Neutrophil (primary cell): ENCODE measurements around the gene KLHL1.

Experiments
- H3K27ac ChIP-seq: fragments of 200-600 bp; sonication (generic); 2 replicates; pipeline ENCODE4 v1.5.1; 2016; ENCODE audit warnings: mild to moderate bottlenecking, moderate library complexity
- H3K27me3 ChIP-seq: fragments of 200-600 bp; sonication (generic); 2 replicates; pipeline ENCODE4 v1.6.0; 2016; ENCODE audit warnings: mild to moderate bottlenecking
- H3K36me3 ChIP-seq: fragments of 200-600 bp; sonication (generic); 2 replicates; pipeline ENCODE4 v1.5.1; 2017
- H3K4me1 ChIP-seq, 2 experiments: fragments of 200-600 bp in 1 of 2; sonication (generic) in 1 of 2; 1 replicate in 1 of 2; 2 replicates in 1 of 2; pipeline versions ENCODE4 v1.5.1 to v1.6.1; 2013 to 2016; ENCODE audit warnings: low read depth in 1 of 2, low read length in 1 of 2, mild to moderate bottlenecking in 1 of 2, moderate library complexity in 1 of 2; ENCODE audit not compliant: control insufficient read depth in 1 of 2, insufficient read depth in 1 of 2
- H3K4me3 ChIP-seq, 2 experiments: fragments of 200-600 bp in 1 of 2; sonication (generic) in 1 of 2; 1 replicate in 1 of 2; 2 replicates in 1 of 2; pipeline ENCODE4 v1.5.1; 2013 to 2016; ENCODE audit warnings: low read depth in 1 of 2, low read length in 1 of 2, mild to moderate bottlenecking in 1 of 2, moderate library complexity in 1 of 2
- H3K9me3 ChIP-seq: fragments of 200-600 bp; sonication (generic); 2 replicates; pipeline ENCODE4 v1.5.1; 2016
- CTCF ChIP-seq: fragments of 200-600 bp; sonication (generic); IDR thresholded peaks from 2 replicates; pipeline ENCODE4 v1.5.1; 2016; ENCODE audit warnings: antibody characterized with exemption

The KLHL1 gene

GRCh38 chr13:69776937-69777336 is 331.3 kb downstream of the KLHL1 start:
- Histone ChIP-seq H3K27ac (no peak overlapping the region), H3K36me3 (no peaks in the 10 kb centered on the region), H3K4me3 (no peak overlapping the region), H3K9me3 (no peaks in the 10 kb centered on the region), H3K27me3 (no peaks in the 10 kb centered on the region), H3K4me1 (no peaks in the 10 kb centered on the region)
- TF ChIP-seq CTCF = no peak

- Histone ChIP-seq H3K9me3 (no peaks in the 10 kb centered on the region), H3K4me1 (no peaks in the 10 kb centered on the region), H3K27ac (no peak overlapping the region), H3K36me3 (no peaks in the 10 kb centered on the region), H3K4me3 (no peak overlapping the region), H3K27me3 (no peaks in the 10 kb centered on the region)
- TF ChIP-seq CTCF = no peak
Measured at GRCh38 chr13:69769608-69770007, 338.6 kb downstream of the KLHL1 start.

- Histone ChIP-seq H3K9me3 (peaks cover 7% of the 10 kb centered on the region), H3K36me3 (no peaks in the 10 kb centered on the region), H3K4me1 (no peaks in the 10 kb centered on the region), H3K27ac (no peak overlapping the region), H3K4me3 (no peak overlapping the region), H3K27me3 (no peaks in the 10 kb centered on the region)
- no peak for TF ChIP-seq CTCF
Measured at GRCh38 chr13:69761581-69761980, 346.7 kb downstream of the KLHL1 start.

GRCh38 chr13:69755101-69755500 is 353.2 kb downstream of the KLHL1 start:
- H3K4me3 ChIP-seq = no peak overlapping the region
- TF ChIP-seq CTCF = no peak
- no peak overlapping the region for H3K27ac ChIP-seq
- no peaks in the 10 kb centered on the region for H3K27me3 ChIP-seq
- no peaks in the 10 kb centered on the region for H3K36me3 ChIP-seq
- peaks cover 7% of the 10 kb centered on the region for H3K9me3 ChIP-seq
- H3K4me1 ChIP-seq = no peaks in the 10 kb centered on the region

GRCh38 chr13:69751259-69751658 is 357.0 kb downstream of the KLHL1 start:
- Histone ChIP-seq H3K27me3 (no peaks in the 10 kb centered on the region), H3K4me3 (no peak overlapping the region), H3K9me3 (no peaks in the 10 kb centered on the region), H3K4me1 (no peaks in the 10 kb centered on the region), H3K36me3 (no peaks in the 10 kb centered on the region), H3K27ac (no peak overlapping the region)
- no peak for TF ChIP-seq CTCF
